Measurements from ENCODE around the gene OOSP4B. TPM values are rescaled to one million over a fixed set of nuclear protein-coding genes. Genes with fewer than 3 reads are reported as not detected.
"Not testable (repeated sequence)": the region's sequence is repeated elsewhere in the genome, so short reads cannot be mapped to it uniquely, and the experiment has no call there.

The OOSP4B gene
- total RNA-seq, 2 experiments from 2014 or later: not detected

DNA sequence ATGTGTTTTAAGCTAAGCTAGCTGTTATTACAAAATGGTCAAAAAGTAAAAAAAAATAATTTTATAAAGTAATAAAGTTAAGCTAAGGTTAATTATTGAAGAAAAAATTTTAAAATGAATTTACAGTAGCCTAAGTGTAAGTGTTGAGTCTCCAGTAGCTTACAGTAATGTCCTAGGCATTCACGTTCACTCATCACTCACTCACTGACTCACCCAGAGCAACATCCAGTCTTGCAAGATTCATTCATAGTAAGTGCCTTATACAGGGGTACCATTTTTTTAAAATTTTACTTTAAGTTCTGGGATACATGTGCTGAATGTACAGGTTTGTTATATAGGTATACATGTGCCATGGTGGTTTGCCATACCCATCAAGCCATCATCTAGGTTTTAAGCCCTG lies 11.6 kb upstream of the OOSP4B start:
- no peaks in the 10 kb centered on the region for H3K4me1 Mint-ChIP-seq (ENCODE audit: low read depth)
- ATAC-seq (no peak), DNase-seq (no peak)
- peaks cover 9% of the 10 kb centered on the region for H3K27me3 Mint-ChIP-seq (ENCODE audit: low read depth)
- ChIA-PET CTCF (no interaction called here), POLR2A (no interaction called here)
- no peaks in the 10 kb centered on the region for H3K9me3 Mint-ChIP-seq (ENCODE audit: insufficient read depth)
- no peak overlapping the region for H3K27ac Mint-ChIP-seq
- no peak overlapping the region for H3K4me3 Mint-ChIP-seq
- H3K36me3 Mint-ChIP-seq (ENCODE audit: low read depth): no peaks in the 10 kb centered on the region

DNA sequence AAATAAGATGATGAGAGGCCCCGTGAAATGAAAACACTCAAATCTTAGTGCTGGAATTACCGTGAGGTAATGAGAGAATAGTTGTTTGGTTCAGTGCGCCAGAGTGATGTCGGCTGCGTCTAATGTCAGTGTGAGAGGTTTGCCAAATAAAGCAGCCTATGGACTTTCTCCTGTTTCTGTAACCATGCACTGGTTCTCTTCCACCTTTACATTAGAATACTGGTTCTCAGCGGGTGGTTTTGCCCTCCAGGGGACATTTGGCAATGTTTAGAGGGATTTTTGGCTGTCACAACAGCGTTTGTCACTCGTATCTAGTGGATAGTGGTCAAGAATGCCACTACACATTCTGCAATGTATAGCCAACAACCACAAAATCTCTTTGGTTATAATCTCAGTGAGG lies 1.1 kb downstream of the OOSP4B start:
- POLR2A ChIA-PET: no interaction called here
- H3K4me1 Mint-ChIP-seq (ENCODE audit: low read depth): no peaks in the 10 kb centered on the region
- DNase-seq: no peak
- CTCF ChIA-PET: no interaction called here
- peaks cover 3% of the 10 kb centered on the region for H3K27me3 Mint-ChIP-seq (ENCODE audit: low read depth)
- H3K27ac Mint-ChIP-seq: no peak overlapping the region
- no peak overlapping the region for H3K4me3 Mint-ChIP-seq
- no peaks in the 10 kb centered on the region for H3K36me3 Mint-ChIP-seq (ENCODE audit: low read depth)
- H3K9me3 Mint-ChIP-seq (ENCODE audit: insufficient read depth): no peaks in the 10 kb centered on the region
- ATAC-seq: no peak

DNA sequence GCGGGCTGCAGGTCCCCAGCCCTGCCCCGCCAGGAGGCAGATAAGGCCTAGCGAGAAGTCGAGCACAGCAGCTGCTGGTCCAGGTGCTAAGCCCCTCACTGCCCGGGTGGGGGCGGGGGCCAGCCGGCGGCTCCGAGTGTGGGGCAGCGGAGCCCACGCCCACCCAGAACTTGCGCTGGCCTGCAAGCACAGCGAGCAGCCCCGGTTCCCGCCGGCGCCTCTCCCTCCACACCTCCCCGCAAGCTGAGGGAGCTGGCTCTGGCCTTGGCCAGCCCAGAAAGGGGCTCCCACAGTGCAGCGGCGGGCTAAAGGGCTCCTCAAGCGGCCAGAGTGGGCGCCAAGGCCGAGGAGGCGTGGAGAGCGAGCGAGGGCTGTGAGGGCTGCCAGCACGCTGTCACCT lies 3.4 kb downstream of the OOSP4B start:
- DNase-seq; H3K27me3 Mint-ChIP-seq (ENCODE audit: low read depth); ATAC-seq; H3K36me3 Mint-ChIP-seq (ENCODE audit: low read depth); CTCF ChIA-PET; H3K9me3 Mint-ChIP-seq (ENCODE audit: insufficient read depth); H3K4me3 Mint-ChIP-seq; H3K27ac Mint-ChIP-seq; H3K4me1 Mint-ChIP-seq (ENCODE audit: low read depth); POLR2A ChIA-PET: not testable (repeated sequence)

DNA sequence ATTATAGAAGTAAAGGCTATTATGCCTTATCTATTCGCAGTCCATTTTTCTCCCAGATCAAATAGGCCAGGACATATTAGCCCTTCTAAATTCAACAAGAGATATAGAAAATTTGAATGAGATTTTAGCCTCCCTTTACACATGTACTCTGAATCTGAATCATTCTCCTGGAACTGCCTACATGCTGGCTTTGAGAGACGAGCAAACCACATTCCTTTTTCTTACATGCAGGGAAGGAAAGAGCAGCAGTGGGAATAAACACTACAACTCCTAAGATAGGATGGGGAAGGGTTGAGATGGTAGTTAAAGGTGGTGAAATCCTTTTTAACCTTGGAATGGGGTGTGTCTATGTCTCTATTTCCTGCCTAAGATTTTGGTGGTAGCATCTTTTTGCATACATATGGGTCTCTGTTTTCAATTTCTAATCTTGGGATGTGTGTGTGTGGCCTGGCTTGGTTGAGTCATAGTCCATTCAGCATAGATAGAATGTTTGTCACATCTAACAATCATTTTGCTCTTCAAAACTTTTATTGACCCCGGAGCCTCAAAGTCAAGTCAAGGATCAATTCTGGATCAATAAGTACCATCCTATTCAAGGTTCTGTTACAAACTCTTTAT lies 12.1 kb downstream of the OOSP4B start:
- H3K27me3 Mint-ChIP-seq (ENCODE audit: low read depth): no peaks in the 10 kb centered on the region
- POLR2A ChIA-PET: no interaction called here
- no peak overlapping the region for H3K27ac Mint-ChIP-seq
- H3K9me3 Mint-ChIP-seq (ENCODE audit: insufficient read depth): no peaks in the 10 kb centered on the region
- H3K4me3 Mint-ChIP-seq: no peak overlapping the region
- DNase-seq: no peak
- CTCF ChIA-PET: no interaction called here
- no peaks in the 10 kb centered on the region for H3K4me1 Mint-ChIP-seq (ENCODE audit: low read depth)
- no peaks in the 10 kb centered on the region for H3K36me3 Mint-ChIP-seq (ENCODE audit: low read depth)
- ATAC-seq: no peak

DNA sequence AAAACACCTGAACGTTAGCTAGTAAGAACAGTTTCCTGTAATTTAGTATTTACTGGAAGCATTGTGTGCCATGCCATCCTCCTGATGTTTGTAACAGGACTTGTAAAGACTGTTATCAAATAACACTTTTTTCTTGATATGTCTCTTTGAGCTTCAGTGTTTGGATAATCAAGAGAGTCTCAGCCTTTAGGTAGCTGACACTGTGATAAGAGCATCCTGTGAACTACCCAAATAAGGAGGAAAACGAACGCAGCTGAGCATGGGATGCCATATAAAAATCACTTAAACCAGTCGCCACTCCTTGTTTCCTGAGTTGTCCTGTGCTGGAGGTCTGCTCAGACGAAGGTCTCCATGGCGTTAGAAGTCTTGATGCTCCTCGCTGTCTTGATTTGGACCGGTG lies 23.1 kb downstream of the OOSP4B start, which contains the start of gene OOSP2:
TSS of gene OOSP2 (plus strand) at position 301 of the 400 bp plus-strand sequence. CDS start at position 352, 51 bp downstream.
- CTCF ChIA-PET: no interaction called here
- H3K4me3 Mint-ChIP-seq: no peak within 1 kb of the TSS
- no peaks in the 10 kb centered on the region for H3K9me3 Mint-ChIP-seq (ENCODE audit: insufficient read depth)
- H3K4me1 Mint-ChIP-seq (ENCODE audit: low read depth): no peaks in the 10 kb centered on the region
- no peak for DNase-seq
- no peaks in the 10 kb centered on the region for H3K27me3 Mint-ChIP-seq (ENCODE audit: low read depth)
- ATAC-seq: no peak
- POLR2A ChIA-PET: no interaction called here
- no peaks in the 10 kb centered on the region for H3K36me3 Mint-ChIP-seq (ENCODE audit: low read depth)
- H3K27ac Mint-ChIP-seq: no peak within 1 kb of the TSS

DNA sequence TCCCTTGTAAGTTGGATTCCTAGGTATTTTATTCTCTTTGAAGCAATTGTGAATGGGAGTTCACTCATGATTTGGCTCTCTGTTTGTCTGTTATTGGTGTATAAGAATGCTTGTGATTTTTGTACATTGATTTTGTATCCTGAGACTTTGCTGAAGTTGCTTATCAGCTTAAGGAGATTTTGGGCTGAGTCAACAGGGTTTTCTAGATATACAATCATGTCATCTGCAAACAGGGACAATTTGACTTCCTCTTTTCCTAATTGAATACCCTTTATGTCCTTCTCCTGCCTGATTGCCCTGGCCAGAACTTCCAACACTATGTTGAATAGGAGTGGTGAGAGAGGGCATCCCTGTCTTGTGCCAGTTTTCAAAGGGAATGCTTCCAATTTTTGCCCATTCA lies 33.4 kb downstream of the OOSP4B start:
- H3K27ac Mint-ChIP-seq; ATAC-seq; DNase-seq; H3K27me3 Mint-ChIP-seq (ENCODE audit: low read depth); CTCF ChIA-PET; H3K9me3 Mint-ChIP-seq (ENCODE audit: insufficient read depth); H3K36me3 Mint-ChIP-seq (ENCODE audit: low read depth); H3K4me3 Mint-ChIP-seq; H3K4me1 Mint-ChIP-seq (ENCODE audit: low read depth); POLR2A ChIA-PET: not testable (repeated sequence)

DNA sequence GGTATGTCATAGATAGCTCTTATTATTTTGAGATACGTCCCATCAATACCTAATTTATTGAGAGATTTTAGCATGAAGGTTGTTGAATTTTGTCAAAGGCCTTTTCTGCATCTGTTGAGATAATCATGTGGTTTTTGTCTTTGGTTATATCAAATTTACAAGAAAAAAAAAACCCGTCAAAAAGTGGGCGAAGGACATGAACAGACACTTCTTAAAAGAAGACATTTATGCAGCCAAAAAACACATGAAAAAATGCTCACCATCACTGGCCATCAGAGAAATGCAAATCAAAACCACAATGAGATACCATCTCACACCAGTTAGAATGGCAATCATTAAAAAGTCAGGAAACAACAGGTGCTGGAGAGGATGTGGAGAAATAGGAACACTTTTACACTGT lies 33.9 kb downstream of the OOSP4B start:
- POLR2A ChIA-PET; H3K4me1 Mint-ChIP-seq (ENCODE audit: low read depth); DNase-seq: not testable (repeated sequence)

DNA sequence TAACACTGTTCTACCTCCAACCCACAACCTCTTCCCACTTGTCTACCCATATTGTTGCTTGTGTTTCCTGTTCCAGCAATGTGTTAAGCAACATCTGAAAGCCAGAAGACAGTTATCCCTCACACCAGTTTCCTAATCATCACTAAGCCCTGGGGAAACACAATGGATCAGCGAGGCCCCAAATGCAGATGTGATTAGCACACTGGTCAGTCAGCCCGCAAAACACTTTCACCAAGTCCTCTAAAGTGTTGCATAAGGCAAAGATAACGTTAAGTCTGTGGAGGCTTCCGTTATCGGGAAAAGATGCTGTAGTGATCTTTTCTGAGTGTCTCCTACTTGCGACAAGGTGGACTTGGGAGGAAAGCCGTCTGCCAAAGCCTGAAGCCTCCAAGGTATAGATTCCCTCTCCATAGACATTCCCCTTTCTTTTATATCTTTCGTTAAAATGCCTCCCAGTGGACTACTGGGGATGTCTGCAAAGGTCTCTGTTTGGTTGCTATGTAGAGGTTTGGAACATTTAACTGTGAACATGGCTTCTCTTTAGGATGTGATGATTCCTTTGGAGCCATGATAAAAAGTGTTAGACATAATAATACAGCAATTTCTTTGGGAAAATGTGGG lies 39.5 kb downstream of the OOSP4B start, which contains the start of gene MS4A3:
TSS of gene MS4A3 (plus strand) at position 317 of the 621 bp plus-strand sequence. CDS start 4,496 bp downstream, outside the sequence.
- Mint-ChIP-seq H3K27me3 (ENCODE audit: low read depth) (no peaks in the 10 kb centered on the region), H3K4me1 (ENCODE audit: low read depth) (no peaks in the 10 kb centered on the region), H3K36me3 (ENCODE audit: low read depth) (no peaks in the 10 kb centered on the region), H3K9me3 (ENCODE audit: insufficient read depth) (no peaks in the 10 kb centered on the region), H3K4me3 (no peak within 1 kb of the TSS), H3K27ac (no peak within 1 kb of the TSS)
- DNase-seq (no peak), ATAC-seq (no peak)
- ChIA-PET POLR2A (no interaction called here), CTCF (no interaction called here)

More for the DNA sequence above, 33.9 kb downstream of the OOSP4B start:
- H3K36me3 Mint-ChIP-seq (ENCODE audit: low read depth); H3K9me3 Mint-ChIP-seq (ENCODE audit: insufficient read depth); CTCF ChIA-PET; ATAC-seq; H3K27ac Mint-ChIP-seq; H3K27me3 Mint-ChIP-seq (ENCODE audit: low read depth); H3K4me3 Mint-ChIP-seq: not testable (repeated sequence)

DNA sequence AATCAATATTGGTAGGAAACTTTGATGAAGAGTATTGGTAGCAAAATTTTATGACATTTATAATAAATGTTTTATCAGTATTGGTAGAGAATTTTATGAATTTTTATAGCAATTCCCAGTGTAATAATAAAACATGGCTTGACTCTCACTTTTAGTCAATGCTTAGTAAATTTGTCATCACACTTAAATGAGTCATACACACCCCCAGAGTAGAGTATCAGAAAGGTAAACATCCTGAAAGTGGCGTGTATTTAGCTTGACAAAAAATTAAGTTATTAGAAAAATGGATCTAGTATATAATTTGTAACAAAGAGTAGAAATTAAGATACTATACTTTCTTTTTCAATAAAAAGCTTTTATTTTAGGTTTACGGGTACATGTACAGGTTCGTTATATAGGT lies 42.1 kb downstream of the OOSP4B start:
- Mint-ChIP-seq H3K27me3 (ENCODE audit: low read depth) (no peaks in the 10 kb centered on the region), H3K4me1 (ENCODE audit: low read depth) (no peaks in the 10 kb centered on the region), H3K27ac (no peak overlapping the region), H3K4me3 (no peak overlapping the region), H3K9me3 (ENCODE audit: insufficient read depth) (no peaks in the 10 kb centered on the region), H3K36me3 (ENCODE audit: low read depth) (no peaks in the 10 kb centered on the region)
- DNase-seq (no peak), ATAC-seq (no peak)
- POLR2A ChIA-PET: no interaction called here
- CTCF ChIA-PET: no interaction called here

DNA sequence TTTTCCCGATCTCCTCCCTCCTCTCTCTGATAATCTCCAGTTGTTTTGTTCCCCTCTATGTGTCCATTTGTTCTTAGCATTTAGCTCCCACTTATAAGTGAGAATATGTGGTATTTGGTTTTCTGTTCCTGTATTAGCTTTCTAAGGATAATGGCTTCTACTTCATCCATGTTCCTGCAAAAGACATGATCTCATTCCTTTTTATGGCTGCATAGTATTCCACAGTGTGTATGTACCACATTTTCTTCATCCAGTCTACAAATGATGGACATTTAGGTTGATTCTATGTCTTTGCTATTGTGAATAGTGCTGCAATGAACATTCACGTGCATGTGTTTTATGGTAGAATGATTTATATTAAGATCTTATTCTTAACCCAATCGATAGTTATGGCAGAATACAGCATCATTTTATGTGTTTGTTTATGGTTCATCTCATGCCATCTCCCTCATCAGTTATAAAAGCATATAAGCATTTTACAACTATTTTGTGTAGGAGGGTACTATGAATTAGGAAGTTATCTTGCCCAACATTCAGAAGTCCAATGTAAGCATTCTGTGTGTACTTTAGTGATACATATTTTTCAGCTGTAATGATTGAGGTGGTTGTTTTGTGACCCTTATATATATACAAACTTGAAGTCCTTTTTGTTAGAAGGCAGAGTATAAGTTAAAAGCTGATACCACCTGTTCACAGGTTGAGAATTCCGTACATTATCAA lies 42.7 kb downstream of the OOSP4B start:
- CTCF ChIA-PET: no interaction called here

DNA sequence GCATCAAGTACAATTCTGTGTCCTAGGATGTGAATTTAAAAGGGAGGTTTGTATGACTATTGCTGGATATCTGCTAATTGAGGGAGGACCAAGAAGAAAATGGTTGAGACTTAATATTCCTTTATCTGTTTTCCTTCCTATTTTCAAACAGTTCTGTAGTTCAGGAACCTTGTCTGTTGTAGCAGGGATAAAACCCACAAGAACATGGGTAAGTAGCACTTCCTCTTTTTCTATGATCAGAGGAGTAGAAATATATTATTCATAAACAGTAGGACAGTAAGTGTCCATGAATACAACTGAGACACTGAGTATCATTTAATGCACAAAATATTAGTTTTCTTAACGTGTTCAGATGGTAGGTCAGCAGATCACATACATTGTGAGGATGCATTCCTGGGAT lies 47.1 kb downstream of the OOSP4B start:
- Mint-ChIP-seq H3K4me1 (ENCODE audit: low read depth) (no peaks in the 10 kb centered on the region), H3K27me3 (ENCODE audit: low read depth) (no peaks in the 10 kb centered on the region), H3K9me3 (ENCODE audit: insufficient read depth) (no peaks in the 10 kb centered on the region), H3K27ac (no peak overlapping the region), H3K4me3 (no peak overlapping the region), H3K36me3 (ENCODE audit: low read depth) (no peaks in the 10 kb centered on the region)
- ATAC-seq: no peak
- no peak for DNase-seq
- ChIA-PET POLR2A (no interaction called here), CTCF (no interaction called here)

More for the DNA sequence above, 42.7 kb downstream of the OOSP4B start:
- H3K27ac Mint-ChIP-seq: no peak overlapping the region
- H3K4me1 Mint-ChIP-seq (ENCODE audit: low read depth): no peaks in the 10 kb centered on the region
- ATAC-seq: no peak
- no peaks in the 10 kb centered on the region for H3K27me3 Mint-ChIP-seq (ENCODE audit: low read depth)
- no peaks in the 10 kb centered on the region for H3K36me3 Mint-ChIP-seq (ENCODE audit: low read depth)
- DNase-seq: no peak
- H3K4me3 Mint-ChIP-seq: no peak overlapping the region
- no peaks in the 10 kb centered on the region for H3K9me3 Mint-ChIP-seq (ENCODE audit: insufficient read depth)
- POLR2A ChIA-PET: no interaction called here

DNA sequence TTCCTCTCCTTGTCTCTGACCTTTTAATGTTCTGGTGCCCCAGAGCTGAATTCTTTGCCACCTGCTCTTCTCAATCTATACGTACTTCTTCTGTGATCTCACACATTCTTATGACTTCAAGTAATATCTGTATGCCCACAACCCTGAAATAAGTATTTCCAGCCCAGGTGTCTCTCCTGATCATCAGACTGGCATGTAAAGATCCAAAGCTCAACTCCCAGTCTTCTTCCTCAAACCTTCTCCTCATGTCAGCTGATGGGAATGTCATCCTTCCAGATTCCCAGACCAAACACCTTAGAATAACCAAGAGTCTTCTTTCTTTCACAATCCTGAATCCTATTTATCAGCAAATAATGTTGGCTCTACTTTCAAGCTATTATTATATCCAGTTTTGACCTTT lies 48.8 kb downstream of the OOSP4B start:
- ChIA-PET CTCF (no interaction called here), POLR2A (no interaction called here)
- H3K27ac Mint-ChIP-seq: no peak overlapping the region
- no peak for ATAC-seq
- H3K27me3 Mint-ChIP-seq (ENCODE audit: low read depth): no peaks in the 10 kb centered on the region
- H3K4me3 Mint-ChIP-seq: no peak overlapping the region
- no peaks in the 10 kb centered on the region for H3K9me3 Mint-ChIP-seq (ENCODE audit: insufficient read depth)
- H3K4me1 Mint-ChIP-seq (ENCODE audit: low read depth): no peaks in the 10 kb centered on the region
- no peaks in the 10 kb centered on the region for H3K36me3 Mint-ChIP-seq (ENCODE audit: low read depth)
- DNase-seq: no peak
